Hindlimb muscle (tissue), 1 donor: ENCODE results near the gene C2CD3. TPM values are rescaled to one million over a fixed set of nuclear protein-coding genes. Genes with fewer than 3 reads are reported as not detected.
A peak's percentile ranks its signal among the peaks of the same experiment; 100 is the strongest.
"Not testable (repeated sequence)": the region's sequence is repeated elsewhere in the genome, so short reads cannot be mapped to it uniquely, and the experiment has no call there.

Experiments used
- DNase-seq: peaks from one replicate; pipeline ENCODE4 v3.0.0-alpha.2; 2013
- polyA plus RNA-seq: library from polyadenylated mRNA; unstranded; fragments of 120-200 nt; gene quantifications from one replicate; pipeline ENCODE4 v1.2.1, GENCODE V29; 2013; ENCODE audit not compliant: insufficient read length

C2CD3 gene
- polyA plus RNA-seq, 1 donor: 25.4 TPM

- DNase-seq: no peak
Observed at GRCh38 chr11:74069146-74070046, 101.4 kb downstream of the C2CD3 start.

- DNase-seq: not testable (repeated sequence)
Observed at GRCh38 chr11:74066663-74067062, 104.1 kb downstream of the C2CD3 start.

GRCh38 chr11:74065534-74065933, 105.3 kb downstream of the C2CD3 start:
- DNase-seq: not testable (repeated sequence)

GRCh38 chr11:74063628-74064027, 107.2 kb downstream of the C2CD3 start:
- DNase-seq: not testable (repeated sequence)

- DNase-seq: not testable (repeated sequence)
Observed at GRCh38 chr11:74061599-74061998, 109.2 kb downstream of the C2CD3 start.

GRCh38 chr11:74057249-74058151, 113.3 kb downstream of the C2CD3 start:
- DNase-seq: no peak

GRCh38 chr11:74055938-74056337, 114.9 kb downstream of the C2CD3 start:
- DNase-seq: no peak

- DNase-seq: no peak
Observed at GRCh38 chr11:74050465-74050864, 120.3 kb downstream of the C2CD3 start.

- no peak for DNase-seq
Observed at GRCh38 chr11:74048993-74049392, 121.8 kb downstream of the C2CD3 start.

GRCh38 chr11:74044538-74044937, 126.3 kb downstream of the C2CD3 start:
- DNase-seq: no peak

- DNase-seq: no peak
Observed at GRCh38 chr11:74043450-74043849, 127.4 kb downstream of the C2CD3 start.

- DNase-seq: no peak
Observed at GRCh38 chr11:74037309-74037708, 133.5 kb downstream of the C2CD3 start.

GRCh38 chr11:74035264-74035663, 135.5 kb downstream of the C2CD3 start:
- DNase-seq: no peak

GRCh38 chr11:74033046-74033445, 137.8 kb downstream of the C2CD3 start:
- no peak for DNase-seq

- no peak for DNase-seq
Observed at GRCh38 chr11:74030723-74031676, 139.8 kb downstream of the C2CD3 start.

GRCh38 chr11:74025467-74026166, 145.2 kb downstream of the C2CD3 start:
- DNase-seq: no peak

- DNase-seq: peak; percentile 56
Observed at GRCh38 chr11:74024261-74025029, 146.4 kb downstream of the C2CD3 start.

- no peak for DNase-seq
Observed at GRCh38 chr11:74023276-74023675, 147.5 kb downstream of the C2CD3 start.

- DNase-seq: no peak
Observed at GRCh38 chr11:74022546-74022945, 148.3 kb downstream of the C2CD3 start.

- DNase-seq: no peak
Observed at GRCh38 chr11:74021998-74022397, 148.8 kb downstream of the C2CD3 start.

- DNase-seq: no peak
Observed at GRCh38 chr11:74020539-74020938, 150.3 kb downstream of the C2CD3 start.
